GM23338 (cell line): ENCODE data around the gene TNNI3. TPM values are rescaled to one million over a fixed set of nuclear protein-coding genes. Genes with fewer than 3 reads are reported as not detected.

Experiments used
- ATAC-seq: fragments of 200-7000 bp; cut with Tn5 transposase; 3 replicates; pipeline ENCODE4 v1.9.1; 2020
- DNase-seq: peaks from one replicate; pipeline ENCODE4 v3.0.0-alpha.2; 2015; ENCODE audit warnings: low spot score
- H2AFZ ChIP-seq: fragments of 200-600 bp; sonication (generic); 2 replicates; pipeline ENCODE4 v1.8.0; 2016; ENCODE audit warnings: antibody characterized with exemption, mild to moderate bottlenecking, moderate library complexity
- H3F3A ChIP-seq: fragments of 200-600 bp; sonication (generic); replicated peaks from 2 replicates; pipeline ENCODE4 v1.8.0; 2017; ENCODE audit warnings: antibody characterized with exemption, mixed run types, low read depth
- H3K27ac ChIP-seq: fragments of 200-600 bp; sonication (generic); 2 replicates; pipeline ENCODE4 v1.6.1; 2016; ENCODE audit warnings: low read depth
- H3K27me3 ChIP-seq: fragments of 200-600 bp; sonication (generic); 2 replicates; pipeline ENCODE4 v1.8.0; 2016; ENCODE audit warnings: mild to moderate bottlenecking, mixed run types, moderate library complexity; ENCODE audit not compliant: insufficient read depth
- H3K36me3 ChIP-seq: fragments of 200-600 bp; sonication (generic); 2 replicates; pipeline ENCODE4 v1.8.0; 2016; ENCODE audit warnings: mild to moderate bottlenecking; ENCODE audit not compliant: insufficient read depth
- H3K4me1 ChIP-seq: fragments of 200-600 bp; sonication (generic); 2 replicates; pipeline ENCODE4 v1.8.0; 2016; ENCODE audit warnings: mild to moderate bottlenecking, moderate library complexity; ENCODE audit not compliant: insufficient read depth
- H3K4me2 ChIP-seq: fragments of 200-600 bp; sonication (generic); 2 replicates; pipeline ENCODE4 v1.7.1; 2017; ENCODE audit warnings: mixed run types
- H3K4me3 ChIP-seq: fragments of 200-600 bp; sonication (generic); 2 replicates; pipeline ENCODE4 v1.6.1; 2016; ENCODE audit warnings: mixed run types
- H3K79me2 ChIP-seq: fragments of 200-600 bp; sonication (generic); replicated peaks from 2 replicates; pipeline ENCODE4 v1.8.0; 2017; ENCODE audit warnings: mild to moderate bottlenecking; ENCODE audit not compliant: insufficient read depth
- H3K9me2 ChIP-seq: fragments of 200-600 bp; sonication (generic); 2 replicates; pipeline ENCODE4 v1.8.0; 2017; ENCODE audit not compliant: insufficient read depth
- H4K20me1 ChIP-seq: fragments of 200-600 bp; sonication (generic); replicated peaks from 2 replicates; pipeline ENCODE4 v1.8.0; 2017; ENCODE audit warnings: mild to moderate bottlenecking; ENCODE audit not compliant: insufficient read depth
- H3K27ac Mint-ChIP-seq: 2 replicates; pipeline ENCODE4 v1.8.0; 2020; ENCODE audit warnings: inconsistent platforms, mild to moderate bottlenecking, moderate library complexity, mixed read lengths
- H3K27me3 Mint-ChIP-seq: 3 replicates; pipeline ENCODE4 v1.8.0; 2022; ENCODE audit warnings: low read depth, mild to moderate bottlenecking, moderate library complexity, mixed read lengths, inconsistent platforms; ENCODE audit not compliant: insufficient read depth, poor library complexity
- H3K36me3 Mint-ChIP-seq: 3 replicates; pipeline ENCODE4 v1.8.0; 2021; ENCODE audit warnings: low read depth, mild to moderate bottlenecking, inconsistent platforms, moderate library complexity, mixed read lengths
- H3K4me1 Mint-ChIP-seq: 3 replicates; pipeline ENCODE4 v1.8.0; 2020; ENCODE audit warnings: mild to moderate bottlenecking, inconsistent platforms, mixed read lengths
- H3K4me3 Mint-ChIP-seq: 3 replicates; pipeline ENCODE4 v1.8.0; 2021; ENCODE audit warnings: moderate library complexity, mild to moderate bottlenecking, inconsistent platforms, mixed read lengths
- H3K9me3 Mint-ChIP-seq: 3 replicates; pipeline ENCODE4 v1.8.0; 2020; ENCODE audit warnings: moderate library complexity, mild to moderate bottlenecking, inconsistent platforms, mixed read lengths
- ETS1 ChIP-seq: IDR thresholded peaks from 2 replicates; pipeline ENCODE4 v1.6.1; 2016; ENCODE audit warnings: antibody characterized with exemption
- EZH2 ChIP-seq: fragments of 200-600 bp; sonication (generic); IDR thresholded peaks from one replicate; pipeline ENCODE4 v1.8.0; 2017; ENCODE audit warnings: antibody characterized with exemption, mild to moderate bottlenecking, low read depth; ENCODE audit not compliant: unreplicated experiment
- EZH2phosphoT487 ChIP-seq: fragments of 200-600 bp; sonication (generic); IDR thresholded peaks from one replicate; pipeline ENCODE4 v1.8.1; 2018; ENCODE audit warnings: antibody characterized with exemption; ENCODE audit not compliant: unreplicated experiment
- JUNB ChIP-seq: IDR thresholded peaks from one replicate; pipeline ENCODE4 v1.6.1; 2016; ENCODE audit warnings: antibody characterized with exemption; ENCODE audit not compliant: unreplicated experiment
- NANOG ChIP-seq: IDR thresholded peaks from 2 replicates; pipeline ENCODE4 v1.6.1; 2016; ENCODE audit warnings: antibody characterized with exemption, borderline replicate concordance
- POLR2AphosphoS5 ChIP-seq: IDR thresholded peaks from 2 replicates; pipeline ENCODE4 v1.6.1; 2016; ENCODE audit warnings: antibody characterized with exemption, low read depth
- STAT1 ChIP-seq: IDR thresholded peaks from one replicate; pipeline ENCODE4 v1.6.1; 2016; ENCODE audit warnings: antibody characterized with exemption; ENCODE audit not compliant: unreplicated experiment
- ZNF331 ChIP-seq: fragments of 250-450 bp; sonication (Bioruptor Pico); IDR thresholded peaks from 2 replicates; pipeline ENCODE4 v1.5.0; 2020; ENCODE audit warnings: low read depth, mild to moderate bottlenecking, moderate library complexity
- polyA plus RNA-seq: library from polyadenylated mRNA; unstranded; fragments of >200 nt; fragmentation: Nextera tagmentation; extraction: Ambion mirVana; gene quantifications from 2 replicates; pipeline ENCODE4 v1.2.1, GENCODE V29; 2016
- total RNA-seq: library from RNA; depleted of rRNA; stranded (reverse); fragments of >200 nt; shearing (Covaris generic); gene quantifications from 2 replicates; pipeline ENCODE4 v1.2.3, GENCODE V29; 2014
- TF ChIP-seq, protein P1 (sequence below): fragments of 250-450 bp; sonication (Bioruptor Pico); IDR thresholded peaks from 2 replicates; pipeline ENCODE4 v1.5.0; 2020; ENCODE audit warnings: mild to moderate bottlenecking, moderate library complexity
- TF ChIP-seq, protein P2 (sequence below), 2 experiments: fragments of 200-600 bp in 1 of 2; sonication (generic) in 1 of 2; conservative IDR thresholded peaks; 2 replicates each; pipeline versions ENCODE4 v1.5.1 to v1.6.1; 2016 to 2017; ENCODE audit warnings: antibody characterized with exemption in 2 of 2, low read depth in 2 of 2, mild to moderate bottlenecking in 2 of 2, moderate library complexity in 1 of 2
- TF ChIP-seq, protein P3 (sequence below): IDR thresholded peaks from one replicate; pipeline ENCODE4 v1.6.1; 2018; ENCODE audit warnings: antibody characterized with exemption; ENCODE audit not compliant: unreplicated experiment

Gene TNNI3
- total and polyA plus RNA-seq, 2 experiments from 2014 or later = 21.5 to 150 TPM

GRCh38 chr19:55103190-55103589, 54.3 kb downstream of the TNNI3 start:
- H2AFZ ChIP-seq = no peak overlapping the region
- ATAC-seq = no peak
- peaks cover 16% of the 10 kb centered on the region; the same call in 2 of the 3 replicates for H3K36me3 Mint-ChIP-seq
- H3K9me3 Mint-ChIP-seq = no peaks in the 10 kb centered on the region; the same call in 2 of the 3 replicates
- no peak overlapping the region for H3K27ac Mint-ChIP-seq
- peaks cover 6% of the 10 kb centered on the region for H3K27me3 Mint-ChIP-seq
- no peaks in the 10 kb centered on the region for H3F3A ChIP-seq
- H3K27ac ChIP-seq = no peak overlapping the region
- peaks cover 6% of the 10 kb centered on the region; the same call in 2 of the 3 replicates for H3K4me1 Mint-ChIP-seq
- peaks cover 15% of the 10 kb centered on the region; the same call in 1 of the 2 replicates for H4K20me1 ChIP-seq
- H3K36me3 ChIP-seq = peaks cover 4% of the 10 kb centered on the region
- no peak overlapping the region for H3K4me3 Mint-ChIP-seq
- no peak for DNase-seq
- no peak overlapping the region for H3K4me2 ChIP-seq
- H3K9me2 ChIP-seq = no peaks in the 10 kb centered on the region
- no peak overlapping the region for H3K4me3 ChIP-seq
- H3K27me3 ChIP-seq = no peaks in the 10 kb centered on the region
- TF ChIP-seq EZH2 (no peak), EZH2phosphoT487 (no peak), ZNF331 (CRISPR knock-in tag) (no peak), NANOG (no peak), POLR2AphosphoS5 (no peak), JUNB (no peak), STAT1 (no peak), ETS1 (no peak)
- TF ChIP-seq, protein P1, sequence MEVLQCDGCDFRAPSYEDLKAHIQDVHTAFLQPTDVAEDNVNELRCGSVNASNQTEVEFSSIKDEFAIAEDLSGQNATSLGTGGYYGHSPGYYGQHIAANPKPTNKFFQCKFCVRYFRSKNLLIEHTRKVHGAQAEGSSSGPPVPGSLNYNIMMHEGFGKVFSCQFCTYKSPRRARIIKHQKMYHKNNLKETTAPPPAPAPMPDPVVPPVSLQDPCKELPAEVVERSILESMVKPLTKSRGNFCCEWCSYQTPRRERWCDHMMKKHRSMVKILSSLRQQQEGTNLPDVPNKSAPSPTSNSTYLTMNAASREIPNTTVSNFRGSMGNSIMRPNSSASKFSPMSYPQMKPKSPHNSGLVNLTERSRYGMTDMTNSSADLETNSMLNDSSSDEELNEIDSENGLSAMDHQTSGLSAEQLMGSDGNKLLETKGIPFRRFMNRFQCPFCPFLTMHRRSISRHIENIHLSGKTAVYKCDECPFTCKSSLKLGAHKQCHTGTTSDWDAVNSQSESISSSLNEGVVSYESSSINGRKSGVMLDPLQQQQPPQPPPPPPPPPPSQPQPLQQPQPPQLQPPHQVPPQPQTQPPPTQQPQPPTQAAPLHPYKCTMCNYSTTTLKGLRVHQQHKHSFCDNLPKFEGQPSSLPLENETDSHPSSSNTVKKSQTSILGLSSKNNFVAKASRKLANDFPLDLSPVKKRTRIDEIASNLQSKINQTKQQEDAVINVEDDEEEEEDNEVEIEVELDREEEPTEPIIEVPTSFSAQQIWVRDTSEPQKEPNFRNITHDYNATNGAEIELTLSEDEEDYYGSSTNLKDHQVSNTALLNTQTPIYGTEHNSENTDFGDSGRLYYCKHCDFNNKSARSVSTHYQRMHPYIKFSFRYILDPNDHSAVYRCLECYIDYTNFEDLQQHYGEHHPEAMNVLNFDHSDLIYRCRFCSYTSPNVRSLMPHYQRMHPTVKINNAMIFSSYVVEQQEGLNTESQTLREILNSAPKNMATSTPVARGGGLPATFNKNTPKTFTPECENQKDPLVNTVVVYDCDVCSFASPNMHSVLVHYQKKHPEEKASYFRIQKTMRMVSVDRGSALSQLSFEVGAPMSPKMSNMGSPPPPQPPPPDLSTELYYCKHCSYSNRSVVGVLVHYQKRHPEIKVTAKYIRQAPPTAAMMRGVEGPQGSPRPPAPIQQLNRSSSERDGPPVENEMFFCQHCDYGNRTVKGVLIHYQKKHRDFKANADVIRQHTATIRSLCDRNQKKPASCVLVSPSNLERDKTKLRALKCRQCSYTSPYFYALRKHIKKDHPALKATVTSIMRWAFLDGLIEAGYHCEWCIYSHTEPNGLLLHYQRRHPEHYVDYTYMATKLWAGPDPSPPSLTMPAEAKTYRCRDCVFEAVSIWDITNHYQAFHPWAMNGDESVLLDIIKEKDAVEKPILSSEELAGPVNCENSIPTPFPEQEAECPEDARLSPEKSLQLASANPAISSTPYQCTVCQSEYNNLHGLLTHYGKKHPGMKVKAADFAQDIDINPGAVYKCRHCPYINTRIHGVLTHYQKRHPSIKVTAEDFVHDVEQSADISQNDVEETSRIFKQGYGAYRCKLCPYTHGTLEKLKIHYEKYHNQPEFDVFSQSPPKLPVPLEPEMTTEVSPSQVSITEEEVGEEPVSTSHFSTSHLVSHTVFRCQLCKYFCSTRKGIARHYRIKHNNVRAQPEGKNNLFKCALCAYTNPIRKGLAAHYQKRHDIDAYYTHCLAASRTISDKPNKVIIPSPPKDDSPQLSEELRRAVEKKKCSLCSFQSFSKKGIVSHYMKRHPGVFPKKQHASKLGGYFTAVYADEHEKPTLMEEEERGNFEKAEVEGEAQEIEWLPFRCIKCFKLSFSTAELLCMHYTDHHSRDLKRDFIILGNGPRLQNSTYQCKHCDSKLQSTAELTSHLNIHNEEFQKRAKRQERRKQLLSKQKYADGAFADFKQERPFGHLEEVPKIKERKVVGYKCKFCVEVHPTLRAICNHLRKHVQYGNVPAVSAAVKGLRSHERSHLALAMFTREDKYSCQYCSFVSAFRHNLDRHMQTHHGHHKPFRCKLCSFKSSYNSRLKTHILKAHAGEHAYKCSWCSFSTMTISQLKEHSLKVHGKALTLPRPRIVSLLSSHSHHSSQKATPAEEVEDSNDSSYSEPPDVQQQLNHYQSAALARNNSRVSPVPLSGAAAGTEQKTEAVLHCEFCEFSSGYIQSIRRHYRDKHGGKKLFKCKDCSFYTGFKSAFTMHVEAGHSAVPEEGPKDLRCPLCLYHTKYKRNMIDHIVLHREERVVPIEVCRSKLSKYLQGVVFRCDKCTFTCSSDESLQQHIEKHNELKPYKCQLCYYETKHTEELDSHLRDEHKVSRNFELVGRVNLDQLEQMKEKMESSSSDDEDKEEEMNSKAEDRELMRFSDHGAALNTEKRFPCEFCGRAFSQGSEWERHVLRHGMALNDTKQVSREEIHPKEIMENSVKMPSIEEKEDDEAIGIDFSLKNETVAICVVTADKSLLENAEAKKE (CRISPR knock-in tag) = no peak
- TF ChIP-seq, protein P2, sequence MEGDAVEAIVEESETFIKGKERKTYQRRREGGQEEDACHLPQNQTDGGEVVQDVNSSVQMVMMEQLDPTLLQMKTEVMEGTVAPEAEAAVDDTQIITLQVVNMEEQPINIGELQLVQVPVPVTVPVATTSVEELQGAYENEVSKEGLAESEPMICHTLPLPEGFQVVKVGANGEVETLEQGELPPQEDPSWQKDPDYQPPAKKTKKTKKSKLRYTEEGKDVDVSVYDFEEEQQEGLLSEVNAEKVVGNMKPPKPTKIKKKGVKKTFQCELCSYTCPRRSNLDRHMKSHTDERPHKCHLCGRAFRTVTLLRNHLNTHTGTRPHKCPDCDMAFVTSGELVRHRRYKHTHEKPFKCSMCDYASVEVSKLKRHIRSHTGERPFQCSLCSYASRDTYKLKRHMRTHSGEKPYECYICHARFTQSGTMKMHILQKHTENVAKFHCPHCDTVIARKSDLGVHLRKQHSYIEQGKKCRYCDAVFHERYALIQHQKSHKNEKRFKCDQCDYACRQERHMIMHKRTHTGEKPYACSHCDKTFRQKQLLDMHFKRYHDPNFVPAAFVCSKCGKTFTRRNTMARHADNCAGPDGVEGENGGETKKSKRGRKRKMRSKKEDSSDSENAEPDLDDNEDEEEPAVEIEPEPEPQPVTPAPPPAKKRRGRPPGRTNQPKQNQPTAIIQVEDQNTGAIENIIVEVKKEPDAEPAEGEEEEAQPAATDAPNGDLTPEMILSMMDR (conservative IDR thresholded peaks at IDR 0.05; ENCODE audit: low read depth in 2 of 2) = no peak
- TF ChIP-seq, protein P3, sequence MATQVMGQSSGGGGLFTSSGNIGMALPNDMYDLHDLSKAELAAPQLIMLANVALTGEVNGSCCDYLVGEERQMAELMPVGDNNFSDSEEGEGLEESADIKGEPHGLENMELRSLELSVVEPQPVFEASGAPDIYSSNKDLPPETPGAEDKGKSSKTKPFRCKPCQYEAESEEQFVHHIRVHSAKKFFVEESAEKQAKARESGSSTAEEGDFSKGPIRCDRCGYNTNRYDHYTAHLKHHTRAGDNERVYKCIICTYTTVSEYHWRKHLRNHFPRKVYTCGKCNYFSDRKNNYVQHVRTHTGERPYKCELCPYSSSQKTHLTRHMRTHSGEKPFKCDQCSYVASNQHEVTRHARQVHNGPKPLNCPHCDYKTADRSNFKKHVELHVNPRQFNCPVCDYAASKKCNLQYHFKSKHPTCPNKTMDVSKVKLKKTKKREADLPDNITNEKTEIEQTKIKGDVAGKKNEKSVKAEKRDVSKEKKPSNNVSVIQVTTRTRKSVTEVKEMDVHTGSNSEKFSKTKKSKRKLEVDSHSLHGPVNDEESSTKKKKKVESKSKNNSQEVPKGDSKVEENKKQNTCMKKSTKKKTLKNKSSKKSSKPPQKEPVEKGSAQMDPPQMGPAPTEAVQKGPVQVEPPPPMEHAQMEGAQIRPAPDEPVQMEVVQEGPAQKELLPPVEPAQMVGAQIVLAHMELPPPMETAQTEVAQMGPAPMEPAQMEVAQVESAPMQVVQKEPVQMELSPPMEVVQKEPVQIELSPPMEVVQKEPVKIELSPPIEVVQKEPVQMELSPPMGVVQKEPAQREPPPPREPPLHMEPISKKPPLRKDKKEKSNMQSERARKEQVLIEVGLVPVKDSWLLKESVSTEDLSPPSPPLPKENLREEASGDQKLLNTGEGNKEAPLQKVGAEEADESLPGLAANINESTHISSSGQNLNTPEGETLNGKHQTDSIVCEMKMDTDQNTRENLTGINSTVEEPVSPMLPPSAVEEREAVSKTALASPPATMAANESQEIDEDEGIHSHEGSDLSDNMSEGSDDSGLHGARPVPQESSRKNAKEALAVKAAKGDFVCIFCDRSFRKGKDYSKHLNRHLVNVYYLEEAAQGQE = no peak
- H3K79me2 ChIP-seq = no peaks in the 10 kb centered on the region
- no peaks in the 10 kb centered on the region for H3K4me1 ChIP-seq
